Fibroblast of upper back skin (primary cell): ENCODE measurements around the gene SRGN.
"Not testable (repeated sequence)": the region's sequence is repeated elsewhere in the genome, so short reads cannot be mapped to it uniquely, and the experiment has no call there.

Experiments used
- DNase-seq: peaks from one replicate; pipeline ENCODE4 v3.0.0-alpha.2; 2013

The SRGN gene

DNA sequence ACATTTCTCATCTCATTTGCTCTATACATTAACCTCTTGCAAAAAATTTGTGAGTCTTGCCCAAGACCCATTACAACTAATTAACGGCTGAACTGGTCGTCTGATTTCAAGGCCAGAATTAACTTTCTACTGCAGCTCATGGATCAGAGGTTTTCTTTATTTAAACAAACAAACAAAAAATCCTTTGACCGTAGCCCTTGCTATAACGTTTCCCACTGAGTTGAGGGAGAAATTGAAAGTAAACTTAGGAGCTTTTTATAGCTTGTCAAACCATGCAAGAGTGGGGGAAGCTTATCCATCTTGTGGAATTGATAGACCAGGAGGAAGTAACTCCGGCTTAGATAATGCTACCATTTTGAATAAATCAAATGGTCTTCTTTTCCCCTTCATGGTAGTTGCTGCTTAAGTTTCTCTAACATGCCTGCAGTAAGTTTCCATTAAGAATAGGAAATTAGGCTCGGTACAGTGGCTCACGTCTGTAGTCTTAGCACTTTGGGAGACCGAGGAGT, 3.3 kb downstream of the SRGN start:
- DNase-seq = no peak

DNA sequence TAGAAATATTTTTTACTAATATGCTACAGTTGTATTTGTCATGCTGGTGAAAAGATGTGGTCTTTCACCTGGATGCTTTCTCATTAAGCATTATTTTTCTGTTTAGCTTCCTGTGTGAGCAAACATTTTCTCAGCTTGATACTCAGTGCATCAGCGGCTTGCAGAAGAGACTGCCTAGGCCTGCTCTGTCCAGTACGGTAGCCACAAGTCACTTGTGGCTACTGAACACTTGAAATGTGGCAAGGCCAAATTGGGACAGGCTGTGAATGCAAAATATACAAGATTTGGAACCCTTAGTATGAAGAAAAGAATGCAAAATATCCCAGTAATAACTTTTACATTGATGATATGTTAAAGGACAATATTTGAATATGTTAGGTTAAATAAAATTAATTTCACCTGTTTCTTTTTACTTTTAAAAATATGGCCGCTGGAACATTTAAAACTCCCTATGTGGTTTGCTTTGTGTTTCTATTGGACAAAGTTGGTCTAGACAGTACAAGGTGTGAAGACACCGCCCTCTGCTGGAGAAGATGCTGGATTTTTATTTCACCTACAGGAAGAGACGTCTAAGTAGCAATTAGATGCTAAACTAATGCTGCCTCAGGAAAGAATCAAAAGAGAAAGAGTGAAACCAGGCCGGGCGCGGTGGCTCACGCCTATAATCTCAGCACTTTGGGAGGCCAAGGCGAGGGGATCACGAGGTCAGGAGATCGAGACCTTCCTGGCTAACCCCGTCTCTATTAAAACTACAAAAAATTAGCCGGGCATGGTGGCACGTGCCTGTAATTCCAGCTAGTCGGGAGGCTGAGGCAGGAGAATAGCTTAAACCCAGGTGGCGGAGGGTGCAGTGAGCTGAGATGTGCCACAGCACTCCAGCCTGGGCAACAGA, 5.3 kb downstream of the SRGN start:
- peak; percentile 84 for DNase-seq

DNA sequence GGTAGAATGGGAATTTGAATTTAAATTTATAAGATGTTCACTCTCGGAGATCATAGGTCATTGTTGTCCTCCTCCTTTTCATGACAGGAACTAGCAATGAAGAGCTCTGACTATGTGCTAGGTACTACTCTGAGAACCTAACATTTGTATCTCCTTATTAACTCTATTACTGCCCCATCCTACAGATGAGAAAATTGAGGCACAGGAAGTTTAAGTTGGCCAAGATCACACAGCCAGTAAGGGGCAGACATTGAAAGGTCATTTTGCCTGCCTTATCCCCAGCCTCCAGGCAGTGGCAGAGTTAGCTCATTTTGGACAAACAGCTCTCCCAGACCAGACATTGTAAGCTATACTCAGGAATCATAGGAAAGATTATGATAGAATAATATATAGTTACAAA, 6.0 kb downstream of the SRGN start:
- peak; percentile 10 for DNase-seq

DNA sequence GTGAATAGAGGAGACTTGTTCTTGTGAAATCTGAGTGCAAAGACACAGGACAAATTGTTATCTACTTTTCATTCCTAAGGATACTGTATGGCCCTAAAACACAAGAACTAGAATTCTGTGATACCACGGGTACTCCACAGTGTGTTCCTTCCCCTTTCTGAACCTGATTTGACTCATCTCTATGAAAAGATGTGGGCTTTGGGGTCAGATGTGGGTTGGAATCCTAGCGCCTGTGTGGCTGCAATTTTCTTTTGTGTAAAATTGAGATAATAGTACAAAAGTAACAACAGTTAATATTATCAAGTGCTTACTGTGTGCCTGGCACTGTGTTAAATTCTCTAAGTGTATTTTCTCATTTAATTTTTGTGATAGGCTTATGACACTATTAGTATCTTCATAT, 8.1 kb downstream of the SRGN start:
- DNase-seq = no peak

DNA sequence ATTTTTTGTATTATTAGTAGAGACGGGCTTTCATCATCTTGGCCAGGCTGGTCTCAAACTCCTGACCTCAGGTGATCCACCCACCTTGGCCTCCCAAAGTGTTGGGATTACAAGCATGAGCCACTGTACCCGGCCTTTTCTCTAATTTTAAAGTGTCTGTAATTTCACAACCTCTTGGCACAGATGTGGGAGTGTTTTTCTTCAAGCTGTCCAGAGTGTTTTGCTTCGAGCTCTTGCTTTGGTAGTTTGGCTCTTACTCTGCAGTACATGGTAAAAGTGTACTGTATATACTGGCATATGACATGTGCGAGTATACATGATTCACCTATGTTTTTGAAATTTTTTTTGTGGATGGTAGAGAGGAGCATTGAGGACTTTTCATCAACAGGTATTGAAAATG, 9.8 kb downstream of the SRGN start:
- DNase-seq = no peak

DNA sequence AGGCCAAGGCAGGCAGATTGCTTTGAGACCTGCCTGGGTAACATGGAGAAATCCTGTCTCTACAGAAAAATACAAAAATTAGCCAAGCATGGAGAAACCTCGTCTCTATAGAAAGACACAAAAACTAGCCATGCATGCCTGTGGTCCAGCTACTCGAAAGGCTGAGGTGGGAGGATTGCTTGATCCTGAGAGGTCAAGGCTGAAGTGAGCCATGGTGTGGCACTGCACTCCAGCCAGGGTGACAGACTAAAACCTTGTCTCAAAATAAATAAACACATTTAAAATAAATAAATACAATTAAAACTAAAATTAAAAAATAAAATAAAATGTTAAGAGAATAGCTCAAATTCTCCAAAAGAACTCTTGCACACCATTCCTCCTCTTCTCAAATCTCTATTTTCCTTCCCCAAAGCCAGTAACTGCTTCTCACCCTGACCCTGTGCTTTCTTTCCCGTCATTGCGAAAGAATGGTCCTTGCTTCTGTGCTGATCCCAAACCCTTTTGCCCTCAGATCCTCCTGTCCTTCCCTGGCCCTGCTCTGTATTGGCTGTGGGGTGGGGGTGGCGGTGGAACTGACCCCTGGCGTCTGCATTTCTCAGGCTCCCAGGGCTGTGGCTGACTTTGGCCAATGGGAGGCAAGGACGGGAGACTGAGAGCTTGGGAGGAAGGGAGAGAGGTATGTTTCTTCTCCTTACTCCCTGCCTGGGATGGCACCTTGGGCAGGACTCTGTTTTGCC, 12.4 kb downstream of the SRGN start:
- no peak for DNase-seq

DNA sequence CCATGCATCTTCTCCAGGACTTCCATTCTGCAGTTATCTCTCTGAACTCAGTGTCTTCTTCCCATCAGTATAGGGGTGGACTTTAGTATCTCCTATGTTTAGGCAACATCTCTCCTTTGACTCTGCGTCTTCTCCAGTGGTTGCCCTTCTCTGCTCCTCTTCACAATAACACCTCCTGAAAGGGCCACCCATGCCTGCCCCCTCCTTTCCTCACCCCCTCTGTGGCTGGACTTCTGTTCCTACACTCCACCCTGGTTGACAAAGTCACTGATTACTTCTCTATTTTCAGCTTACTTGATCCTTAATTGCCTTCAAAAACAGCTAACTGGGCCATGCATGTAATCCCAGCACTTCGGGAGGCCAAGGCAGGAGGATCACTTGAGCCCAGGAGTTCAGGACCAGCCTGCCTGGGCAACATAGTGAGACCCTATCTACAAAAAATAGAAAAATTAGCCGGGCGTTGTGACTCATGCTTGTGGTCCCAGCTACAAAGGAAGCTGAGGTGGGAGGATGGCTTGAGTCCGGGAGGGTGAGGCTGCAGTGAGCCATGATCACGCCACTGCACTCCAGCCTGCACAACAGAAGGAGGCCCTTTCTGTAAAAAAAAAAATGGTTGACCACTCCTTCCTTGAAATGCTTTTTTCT, 13.7 kb downstream of the SRGN start:
- DNase-seq = peak; percentile 19

DNA sequence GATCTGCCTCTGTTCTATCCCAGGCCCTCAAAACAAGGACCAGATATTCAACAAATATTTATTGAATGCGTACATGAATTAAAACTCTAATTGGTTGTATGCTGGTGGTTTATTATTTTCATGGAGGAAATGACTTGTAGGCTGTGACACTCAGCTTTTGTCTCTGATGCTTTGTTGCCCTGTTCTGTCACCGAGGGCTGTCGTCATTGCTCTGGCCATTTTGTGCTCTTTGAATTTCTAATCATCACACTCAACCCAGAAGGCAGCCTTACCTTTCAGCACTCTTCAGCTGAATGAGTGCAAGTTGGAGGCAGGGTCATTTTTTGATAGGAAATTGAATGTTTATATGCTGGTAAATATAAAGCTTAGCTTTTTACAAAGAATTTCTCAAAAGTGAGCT, 14.5 kb downstream of the SRGN start:
- DNase-seq = no peak

DNA sequence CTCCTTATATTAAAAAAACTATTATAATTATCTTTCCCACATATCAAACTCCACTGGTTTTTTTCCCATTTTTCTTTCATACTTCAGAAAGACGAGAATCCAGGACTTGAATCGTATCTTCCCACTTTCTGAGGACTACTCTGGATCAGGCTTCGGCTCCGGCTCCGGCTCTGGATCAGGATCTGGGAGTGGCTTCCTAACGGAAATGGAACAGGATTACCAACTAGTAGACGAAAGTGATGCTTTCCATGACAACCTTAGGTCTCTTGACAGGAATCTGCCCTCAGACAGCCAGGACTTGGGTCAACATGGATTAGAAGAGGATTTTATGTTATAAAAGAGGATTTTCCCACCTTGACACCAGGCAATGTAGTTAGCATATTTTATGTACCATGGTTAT, 15.9 kb downstream of the SRGN start:
- DNase-seq = no peak

DNA sequence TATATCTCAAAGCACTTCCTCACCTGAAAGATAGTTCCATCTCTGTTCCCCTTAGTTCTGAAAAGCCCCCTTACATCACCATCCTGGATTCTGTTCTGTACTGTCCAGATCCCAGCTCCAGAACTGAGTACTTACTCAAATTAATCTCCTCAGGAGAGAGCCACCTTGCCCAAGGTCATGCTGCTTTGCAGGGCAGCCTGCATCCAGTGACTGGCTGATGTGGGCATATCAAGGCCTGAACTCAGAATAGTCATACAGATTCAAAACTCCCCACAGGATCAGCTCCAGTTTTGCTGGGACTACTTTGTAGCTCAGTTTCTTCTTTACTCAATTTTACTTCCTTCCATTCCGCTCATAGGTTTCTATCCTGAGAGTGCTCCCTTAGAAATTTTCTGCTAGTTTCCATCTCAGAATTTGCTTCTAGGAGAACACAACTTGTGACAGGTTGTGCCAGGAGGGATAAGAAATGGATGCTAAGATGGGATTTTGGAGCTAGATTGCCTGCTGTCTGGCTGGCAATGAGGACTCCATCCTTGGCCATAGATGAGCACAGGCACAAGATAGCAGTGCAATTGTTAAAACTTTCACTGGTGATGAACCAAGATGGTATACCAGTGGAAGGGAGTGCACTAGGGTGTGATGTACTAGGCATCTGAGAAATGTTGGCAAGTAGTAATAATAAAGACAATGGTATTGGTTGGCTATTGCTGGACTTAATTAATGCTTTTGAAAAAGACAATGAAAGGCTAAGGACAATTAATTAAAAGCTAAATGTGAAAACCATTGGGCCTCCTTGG, 17.3 kb downstream of the SRGN start:
- no peak for DNase-seq

DNA sequence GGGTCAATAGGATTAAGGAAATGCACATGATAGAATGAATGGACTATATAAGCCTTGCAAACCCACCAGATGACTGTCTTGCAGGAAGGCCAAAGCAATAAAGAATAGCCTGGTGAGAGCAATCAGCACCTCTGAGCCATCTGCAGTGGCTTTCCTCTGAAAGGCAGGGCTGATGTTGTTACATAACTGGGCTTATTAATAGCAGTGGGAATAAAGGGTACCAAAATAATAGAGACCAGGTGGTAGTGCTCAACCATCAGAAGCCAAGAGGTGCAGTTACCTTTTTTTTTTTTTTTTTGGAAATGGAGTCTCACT, 19.2 kb downstream of the SRGN start:
- no peak for DNase-seq

DNA sequence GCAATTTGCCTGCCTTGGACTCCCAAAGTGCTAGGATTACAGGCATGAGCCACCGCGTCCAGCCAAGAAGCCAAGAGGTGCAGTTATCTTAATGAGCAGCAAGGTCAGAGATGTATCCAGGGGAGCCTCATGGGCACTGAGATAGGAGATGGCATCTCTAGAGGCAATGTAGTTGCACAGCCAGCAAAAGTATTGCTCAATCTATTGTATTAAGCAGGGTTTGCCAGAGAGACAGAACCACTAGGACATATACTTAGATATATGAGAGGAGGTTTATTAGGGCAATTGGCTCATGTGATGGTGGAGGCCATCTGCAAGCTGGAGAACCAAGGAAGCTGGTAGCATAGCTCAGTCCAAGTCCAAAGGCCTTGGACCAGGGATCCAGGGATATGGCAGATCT, 19.8 kb downstream of the SRGN start:
- DNase-seq = no peak

DNA sequence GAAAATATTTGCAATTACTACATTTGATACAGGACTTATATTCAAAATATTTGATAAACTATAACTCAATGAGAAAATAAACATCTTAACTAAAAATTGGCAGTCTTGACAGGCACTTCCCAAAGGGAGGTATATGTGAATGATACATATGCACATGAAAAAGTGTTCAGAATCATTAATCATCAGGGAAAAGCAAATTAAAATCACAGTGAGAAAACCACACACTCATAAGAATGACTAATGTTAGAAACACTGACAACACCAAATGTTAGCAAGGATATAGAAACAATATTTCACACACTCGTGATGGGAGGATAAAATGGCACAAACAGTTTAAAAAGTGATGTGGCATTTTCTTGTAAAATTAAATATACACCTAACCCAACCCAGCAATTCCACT, 32.0 kb downstream of the SRGN start:
- DNase-seq = no peak

DNA sequence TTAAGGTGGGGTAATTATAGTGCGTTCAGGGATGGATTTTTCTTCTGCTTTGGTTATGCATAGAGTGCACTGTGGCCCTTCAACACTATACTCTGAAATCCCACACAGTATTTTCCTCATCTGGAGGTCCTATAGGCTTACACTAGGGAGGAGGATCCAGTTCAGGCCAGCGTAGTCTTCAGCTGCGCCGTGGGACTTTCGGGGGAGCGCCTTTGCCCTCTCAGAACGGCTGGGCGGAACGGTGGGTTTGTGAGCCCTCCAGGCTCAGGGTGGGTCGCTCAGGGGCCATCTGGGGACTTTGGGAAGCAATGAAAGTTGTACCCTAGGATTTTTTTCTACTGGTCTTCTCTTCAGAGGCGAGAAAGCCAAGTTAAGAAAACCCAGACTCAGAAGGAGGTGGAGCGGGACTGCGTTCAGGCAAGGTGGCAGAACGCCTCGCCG, 35.4 kb downstream of the SRGN start:
- peak; percentile 68 for DNase-seq

DNA sequence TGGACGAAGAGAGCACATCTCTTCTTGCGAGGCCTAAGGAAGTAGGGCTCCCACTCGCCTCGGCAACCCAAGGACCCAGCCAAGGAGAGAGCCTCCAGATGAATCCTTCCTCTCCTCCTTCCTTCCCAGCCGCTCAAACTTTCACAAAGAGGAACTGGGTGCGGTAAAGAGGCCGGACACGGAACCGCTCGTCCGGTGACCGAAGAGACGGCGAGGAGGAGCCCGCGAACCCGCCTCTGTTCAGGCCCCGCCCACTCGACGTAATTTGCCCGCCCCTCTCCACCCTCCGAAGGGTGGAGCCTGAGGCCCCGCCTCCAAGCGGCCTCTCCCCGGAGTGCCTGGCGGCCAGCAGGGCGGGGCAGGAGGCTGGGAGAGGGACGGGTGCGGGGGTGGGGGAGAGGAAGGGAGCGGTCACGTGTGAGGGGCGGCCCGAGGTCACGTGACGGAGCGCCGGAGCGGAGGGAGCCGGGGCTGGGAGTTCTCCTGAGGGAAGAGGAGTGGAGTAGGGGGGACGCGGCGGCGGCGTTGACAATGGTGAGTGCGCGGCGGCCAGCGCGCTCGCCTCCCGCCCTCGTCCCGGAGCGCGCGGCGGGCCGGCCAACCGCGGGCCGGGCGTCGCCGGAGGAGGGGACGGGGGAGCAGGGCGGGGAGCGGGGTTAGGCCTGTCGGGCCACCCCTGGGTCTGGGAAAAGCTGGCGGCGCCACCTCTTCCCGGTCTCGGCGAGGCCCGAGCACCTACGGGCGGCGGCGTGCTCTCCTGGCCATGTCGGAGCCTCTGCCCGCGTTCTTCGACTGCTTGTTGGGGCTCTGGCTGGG, 36.1 kb downstream of the SRGN start, which contains the start of gene VPS26A:
Gene VPS26A (plus strand): TSS at position 432 of the 816 bp plus-strand sequence. CDS start 100 bp downstream, at position 532.
- DNase-seq = peak; percentile 98

DNA sequence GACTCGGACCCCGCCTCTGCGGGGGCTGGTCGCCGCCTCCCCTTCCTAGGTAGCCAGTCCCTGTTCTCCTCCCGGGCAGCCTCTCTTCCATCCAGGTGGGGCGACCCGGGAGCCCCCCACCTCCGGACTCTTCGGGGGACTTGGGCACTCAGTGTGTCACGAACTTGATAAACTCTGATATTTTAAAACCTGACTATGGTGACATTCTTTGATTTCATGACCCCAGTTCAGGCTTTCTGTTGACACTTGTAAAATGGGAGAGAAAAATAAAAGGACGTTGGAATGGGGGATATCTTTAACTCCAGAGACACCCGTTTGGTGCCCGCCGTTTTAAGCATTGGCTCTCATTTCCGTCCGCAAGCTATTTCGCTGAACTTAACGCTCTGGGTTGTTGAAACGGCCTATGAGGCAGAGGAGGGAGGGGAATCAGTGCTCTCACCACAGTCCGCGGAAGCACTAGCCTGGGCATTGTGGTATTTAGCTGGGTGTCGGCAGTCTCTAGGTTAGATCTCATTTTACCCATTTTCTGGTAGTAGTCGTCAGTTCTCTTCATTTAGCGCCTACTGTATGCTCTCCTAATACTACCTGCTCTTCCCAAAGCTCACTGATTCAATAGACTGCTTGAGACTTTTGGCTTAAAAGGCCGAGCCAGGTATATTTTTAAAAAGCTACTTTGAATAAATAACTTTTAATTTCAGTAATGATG, 36.8 kb downstream of the SRGN start:
- peak; percentile 40 for DNase-seq

DNA sequence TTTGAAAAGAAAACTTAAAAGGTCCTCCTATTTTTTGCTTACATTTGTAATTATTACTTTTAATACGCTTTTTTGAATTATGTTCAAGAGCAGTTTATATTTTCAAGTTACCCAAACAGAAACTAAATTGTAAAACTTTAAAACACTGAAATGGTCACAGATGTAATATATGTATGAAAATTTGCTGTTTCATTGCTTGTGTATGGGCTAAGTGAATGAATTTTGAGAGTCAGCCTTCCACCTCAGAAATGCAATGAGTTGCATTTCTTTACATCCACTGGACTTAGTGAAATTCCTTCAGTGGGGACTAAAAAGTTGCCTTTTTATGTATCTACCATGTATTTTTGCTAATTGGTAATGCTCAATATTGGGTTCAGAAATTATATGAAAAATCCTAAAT, 37.7 kb downstream of the SRGN start:
- no peak for DNase-seq

DNA sequence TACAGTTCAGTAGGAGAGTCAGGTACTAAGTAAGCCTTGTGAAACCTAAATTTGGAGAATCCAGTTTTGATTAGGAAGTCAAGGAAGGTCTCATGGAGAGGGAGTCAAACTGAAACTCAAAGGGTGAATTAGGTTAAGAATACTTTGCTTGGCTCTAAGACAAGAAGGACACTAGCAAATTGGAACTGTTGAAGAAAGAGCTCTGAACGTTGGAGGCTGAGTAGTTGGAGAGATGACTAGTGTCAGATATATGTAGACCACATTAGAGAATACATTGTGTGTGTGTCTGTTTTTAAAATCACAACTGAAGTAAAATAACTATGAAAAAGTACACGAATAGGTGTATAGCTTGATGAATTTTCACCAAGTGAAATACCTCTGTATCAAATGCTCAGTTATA, 42.3 kb downstream of the SRGN start:
- peak; percentile 4 for DNase-seq

DNA sequence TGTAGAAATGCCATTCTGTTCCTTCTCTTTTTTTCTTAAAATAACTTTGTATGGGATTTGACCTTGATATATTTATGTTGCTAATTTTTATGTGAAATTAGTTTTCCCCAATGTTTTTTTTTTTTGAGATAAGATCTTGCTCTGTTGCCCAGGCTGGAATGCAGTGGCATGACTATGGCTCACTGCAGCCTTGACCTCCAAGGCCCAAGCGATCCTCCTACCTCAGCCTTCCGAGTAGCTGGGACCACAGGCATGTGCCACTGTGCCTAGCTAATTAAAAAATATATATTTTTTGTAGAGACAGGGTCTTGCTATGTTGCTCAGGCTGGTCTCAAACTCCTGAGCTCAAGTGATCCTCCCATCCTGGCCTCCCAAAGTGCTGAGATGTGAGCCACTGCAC, 52.1 kb downstream of the SRGN start:
- no peak for DNase-seq

DNA sequence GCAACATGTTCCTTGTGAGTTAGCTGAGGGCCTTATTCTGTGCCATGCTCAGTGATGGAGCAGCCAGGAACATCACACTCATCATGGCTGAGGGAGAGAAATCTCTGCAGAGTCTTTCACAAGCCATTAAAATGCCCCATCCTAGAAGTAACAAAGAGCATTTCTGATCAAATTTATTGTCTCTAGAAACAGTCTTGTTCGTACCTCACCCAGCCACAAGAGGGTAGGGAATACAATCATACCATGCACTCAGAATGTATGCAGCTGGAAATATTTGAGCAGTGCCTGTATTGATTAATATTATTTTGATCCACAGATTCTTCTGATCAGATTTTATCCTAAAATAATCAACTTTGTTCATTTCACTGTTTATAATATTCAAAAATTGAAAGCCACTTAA, 53.4 kb downstream of the SRGN start:
- no peak for DNase-seq

DNA sequence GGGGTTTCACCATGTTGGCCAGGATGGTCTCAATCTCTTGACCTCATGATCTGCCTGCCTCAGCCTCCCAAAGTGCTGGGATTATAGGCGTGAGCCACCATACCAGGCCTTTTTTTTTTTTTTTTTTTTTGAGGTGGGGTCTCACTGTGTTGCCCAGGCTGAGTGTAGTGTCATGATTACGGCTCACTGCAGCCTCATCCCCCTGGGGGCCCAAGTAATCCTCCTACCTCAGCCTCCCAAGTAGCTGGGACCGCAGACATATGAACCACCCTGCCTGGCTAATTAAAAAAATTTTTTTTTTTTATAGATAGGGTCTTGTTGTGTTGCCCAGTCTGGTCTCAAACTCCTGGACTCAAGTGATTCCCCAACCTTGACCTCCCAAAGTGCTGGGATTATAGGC, 54.2 kb downstream of the SRGN start:
- not testable (repeated sequence) for DNase-seq
